Fibroblast of peridontal ligament (primary cell): ENCODE data around the gene GPR137C.
"Not testable (repeated sequence)": the region's sequence is repeated elsewhere in the genome, so short reads cannot be mapped to it uniquely, and the experiment has no call there.

Experiments
- DNase-seq: peaks from one replicate; pipeline ENCODE4 v3.0.0-alpha.2; 2010; ENCODE audit errors: extremely low read depth

The GPR137C gene

GRCh38 chr14:52563120-52563519 lies 10.5 kb downstream of the GPR137C start:
- peak; percentile 71 for DNase-seq

- not testable (repeated sequence) for DNase-seq
Observed at GRCh38 chr14:52568454-52568853, 15.8 kb downstream of the GPR137C start.

- no peak for DNase-seq
Observed at GRCh38 chr14:52575858-52576257, 23.2 kb downstream of the GPR137C start.

- no peak for DNase-seq
Observed at GRCh38 chr14:52583544-52583943, 30.9 kb downstream of the GPR137C start.

- DNase-seq = no peak
Observed at GRCh38 chr14:52589646-52590045, 37.0 kb downstream of the GPR137C start.

- no peak for DNase-seq
Observed at GRCh38 chr14:52590318-52590717, 37.7 kb downstream of the GPR137C start.

GRCh38 chr14:52596320-52596719 lies 43.7 kb downstream of the GPR137C start:
- no peak for DNase-seq

- DNase-seq = no peak
Observed at GRCh38 chr14:52596861-52597260, 44.2 kb downstream of the GPR137C start.

GRCh38 chr14:52598568-52598967 lies 45.9 kb downstream of the GPR137C start:
- DNase-seq = no peak

- no peak for DNase-seq
Observed at GRCh38 chr14:52599974-52600373, 47.3 kb downstream of the GPR137C start.

GRCh38 chr14:52602131-52602530 lies 49.5 kb downstream of the GPR137C start:
- DNase-seq = no peak

- DNase-seq = no peak
Observed at GRCh38 chr14:52607061-52607460, 54.4 kb downstream of the GPR137C start.

GRCh38 chr14:52609445-52610044 lies 56.9 kb downstream of the GPR137C start:
- no peak for DNase-seq

- no peak for DNase-seq
Observed at GRCh38 chr14:52610187-52610586, 57.6 kb downstream of the GPR137C start.

- DNase-seq = no peak
Observed at GRCh38 chr14:52618602-52619001, 66.0 kb downstream of the GPR137C start.

GRCh38 chr14:52619687-52620086 lies 67.1 kb downstream of the GPR137C start:
- DNase-seq = no peak

GRCh38 chr14:52640137-52640536 lies 87.5 kb downstream of the GPR137C start:
- no peak for DNase-seq

GRCh38 chr14:52641745-52642144 lies 89.1 kb downstream of the GPR137C start:
- no peak for DNase-seq

- DNase-seq = no peak
Observed at GRCh38 chr14:52649511-52649910, 96.9 kb downstream of the GPR137C start.

- DNase-seq = peak; percentile 2
Observed at GRCh38 chr14:52650774-52651173, 98.1 kb downstream of the GPR137C start.

GRCh38 chr14:52656905-52657304 lies 104.3 kb downstream of the GPR137C start:
- DNase-seq = no peak

- no peak for DNase-seq
Observed at GRCh38 chr14:52660325-52660724, 107.7 kb downstream of the GPR137C start.

- no peak for DNase-seq
Observed at GRCh38 chr14:52660832-52661231, 108.2 kb downstream of the GPR137C start.

GRCh38 chr14:52661314-52661713 lies 108.7 kb downstream of the GPR137C start:
- DNase-seq = no peak
